Ammon's horn (tissue), 1 donor: Measurements from ENCODE around the gene PGAP2.
"Not testable (repeated sequence)": the region's sequence is repeated elsewhere in the genome, so short reads cannot be mapped to it uniquely, and the experiment has no call there.

Experiments used
- DNase-seq: peaks from one replicate; pipeline ENCODE4 v3.0.0-alpha.2; 2016; ENCODE audit warnings: low spot score

PGAP2 gene

DNA sequence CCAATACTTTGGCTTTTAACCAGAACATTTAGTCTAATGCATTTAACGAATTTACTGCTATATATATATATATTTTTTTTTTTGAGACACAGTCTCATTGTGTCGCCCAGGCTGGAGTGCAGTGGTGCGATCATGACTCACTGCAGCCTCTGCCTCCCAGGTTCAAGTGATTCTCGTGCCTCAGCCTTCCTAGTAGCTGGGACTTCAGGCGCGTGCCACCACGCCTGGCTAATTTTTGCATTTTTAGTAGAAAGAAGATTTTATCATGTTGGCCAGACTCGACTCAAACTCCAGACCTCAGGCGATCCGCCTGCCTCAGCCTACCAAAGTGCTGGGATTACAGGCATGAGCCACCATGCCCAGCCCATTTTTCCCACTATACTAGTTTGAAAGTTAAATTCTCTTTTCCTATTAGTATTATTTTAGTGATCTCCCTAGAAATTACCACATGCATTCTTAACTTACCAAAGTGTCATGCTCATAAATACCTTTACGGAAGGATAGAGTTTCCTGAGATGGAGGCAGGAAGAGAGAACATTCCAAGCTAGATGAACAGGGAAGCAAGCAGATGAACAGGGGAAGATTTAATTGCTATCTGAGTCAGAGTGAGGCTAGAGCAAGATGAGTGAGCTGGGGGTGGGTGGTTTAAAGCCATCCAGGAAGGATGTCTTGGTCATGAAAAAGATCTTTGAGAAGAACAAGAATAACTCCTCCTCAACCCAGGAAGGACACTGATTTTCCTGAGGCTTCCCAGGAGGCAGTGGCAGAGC is 4.4 kb upstream of the PGAP2 start:
- no peak for DNase-seq

DNA sequence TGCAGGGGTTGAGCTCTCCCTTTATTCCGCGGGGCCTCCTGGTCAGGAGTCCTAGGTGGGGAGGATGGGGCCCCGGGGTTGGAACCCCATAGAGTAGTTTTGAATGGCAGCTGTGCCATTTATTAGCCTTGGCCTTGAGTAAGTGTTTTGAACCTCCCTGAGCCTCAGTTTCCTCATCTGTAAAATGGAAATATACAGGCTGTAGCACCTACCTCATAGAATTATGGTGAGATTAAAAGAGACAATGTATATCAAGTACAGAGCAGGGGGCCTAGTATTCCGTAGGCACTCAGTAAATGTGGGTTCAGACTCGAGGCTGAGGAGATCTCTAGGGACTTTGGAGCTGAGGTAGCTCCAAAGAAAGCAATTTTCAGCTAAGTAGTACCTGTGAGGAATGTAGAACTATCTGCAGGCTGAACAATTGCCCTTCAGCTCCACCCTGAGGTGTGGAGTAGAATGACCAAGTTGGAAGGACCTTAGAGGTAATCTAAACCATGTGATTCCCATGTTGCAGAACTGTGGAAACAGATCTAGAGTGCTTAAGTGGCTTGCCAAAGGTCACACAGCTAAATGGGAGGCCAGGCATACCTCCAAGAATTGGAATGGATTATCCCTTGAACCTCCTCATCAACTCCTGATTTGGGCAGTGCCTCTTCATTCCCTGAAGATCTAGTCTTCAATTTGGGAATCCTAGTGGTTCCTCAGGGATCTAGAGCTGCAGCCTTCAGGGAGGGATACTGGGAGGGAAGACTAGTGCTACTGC is 682 bp downstream of the PGAP2 start:
- no peak for DNase-seq

GRCh38 chr11:3809624-3809928 is 1.2 kb downstream of the PGAP2 start:
- DNase-seq, result peak; percentile 47

GRCh38 chr11:3810446-3810845 is 2.1 kb downstream of the PGAP2 start:
- no peak for DNase-seq

GRCh38 chr11:3810951-3811350 is 2.6 kb downstream of the PGAP2 start:
- no peak for DNase-seq

- DNase-seq, result not testable (repeated sequence)
Measured at GRCh38 chr11:3814832-3815231, 6.5 kb downstream of the PGAP2 start.

GRCh38 chr11:3815845-3816244 is 7.5 kb downstream of the PGAP2 start:
- DNase-seq, result no peak

- no peak for DNase-seq
Measured at GRCh38 chr11:3816673-3817072, 8.3 kb downstream of the PGAP2 start.

GRCh38 chr11:3817181-3817800 is 8.9 kb downstream of the PGAP2 start:
- no peak for DNase-seq

- no peak for DNase-seq
Measured at GRCh38 chr11:3820971-3821370, 12.6 kb downstream of the PGAP2 start.

DNA sequence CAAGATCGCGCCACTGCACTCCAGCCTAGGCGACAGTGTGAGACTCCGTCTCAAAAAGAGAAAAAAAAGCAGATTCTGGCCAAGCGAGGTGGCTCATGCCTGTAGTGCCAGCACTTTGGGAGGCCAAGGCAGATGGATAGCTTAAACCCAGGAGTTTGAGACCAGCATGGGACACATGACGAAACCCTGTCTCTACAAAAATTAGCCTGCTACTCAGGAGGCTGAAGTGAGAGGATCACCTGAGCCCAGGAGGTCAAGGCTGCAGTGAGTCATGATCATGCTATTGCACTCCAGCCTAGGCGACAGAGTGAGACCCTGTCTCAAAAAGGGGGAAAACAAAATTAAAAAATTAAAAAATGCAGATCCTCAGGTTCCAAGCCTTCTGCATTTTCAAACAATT is 14.0 kb downstream of the PGAP2 start:
- DNase-seq, result no peak

- DNase-seq, result no peak
Measured at GRCh38 chr11:3823303-3823702, 14.9 kb downstream of the PGAP2 start.

DNA sequence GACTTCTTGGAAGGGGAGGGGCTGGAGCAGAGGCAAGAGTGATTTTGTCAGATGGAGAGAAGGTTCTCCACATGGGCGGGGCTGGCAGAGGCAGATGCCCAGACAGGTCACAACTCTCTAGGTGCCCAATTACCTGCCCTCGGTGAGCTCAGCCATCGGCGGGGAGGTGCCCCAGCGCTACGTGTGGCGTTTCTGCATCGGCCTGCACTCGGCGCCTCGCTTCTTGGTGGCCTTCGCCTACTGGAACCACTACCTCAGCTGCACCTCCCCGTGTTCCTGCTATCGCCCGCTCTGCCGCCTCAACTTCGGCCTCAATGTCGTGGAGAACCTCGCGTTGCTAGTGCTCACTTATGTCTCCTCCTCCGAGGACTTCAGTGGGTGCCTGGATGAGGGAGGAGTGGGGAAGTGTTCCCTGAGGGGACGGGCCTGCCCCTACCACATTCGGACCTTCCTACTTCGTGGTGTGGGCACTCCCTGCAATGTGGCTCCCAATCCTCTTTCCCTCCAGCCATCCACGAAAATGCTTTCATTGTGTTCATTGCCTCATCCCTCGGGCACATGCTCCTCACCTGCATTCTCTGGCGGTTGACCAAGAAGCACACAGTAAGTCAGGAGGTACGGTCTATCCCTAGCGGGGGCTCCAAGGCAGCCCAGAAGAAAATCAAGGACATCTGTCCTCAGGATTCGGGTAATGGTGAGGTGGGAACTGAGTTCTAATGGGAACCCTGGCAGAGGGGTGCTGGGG is 15.6 kb downstream of the PGAP2 start:
- DNase-seq, result no peak

- DNase-seq, result peak; percentile 78
Measured at GRCh38 chr11:3824714-3825472, 16.5 kb downstream of the PGAP2 start.

- DNase-seq, result no peak
Measured at GRCh38 chr11:3825473-3826154, 17.3 kb downstream of the PGAP2 start.

GRCh38 chr11:3826721-3827120 is 18.4 kb downstream of the PGAP2 start:
- peak; percentile 94 for DNase-seq

DNA sequence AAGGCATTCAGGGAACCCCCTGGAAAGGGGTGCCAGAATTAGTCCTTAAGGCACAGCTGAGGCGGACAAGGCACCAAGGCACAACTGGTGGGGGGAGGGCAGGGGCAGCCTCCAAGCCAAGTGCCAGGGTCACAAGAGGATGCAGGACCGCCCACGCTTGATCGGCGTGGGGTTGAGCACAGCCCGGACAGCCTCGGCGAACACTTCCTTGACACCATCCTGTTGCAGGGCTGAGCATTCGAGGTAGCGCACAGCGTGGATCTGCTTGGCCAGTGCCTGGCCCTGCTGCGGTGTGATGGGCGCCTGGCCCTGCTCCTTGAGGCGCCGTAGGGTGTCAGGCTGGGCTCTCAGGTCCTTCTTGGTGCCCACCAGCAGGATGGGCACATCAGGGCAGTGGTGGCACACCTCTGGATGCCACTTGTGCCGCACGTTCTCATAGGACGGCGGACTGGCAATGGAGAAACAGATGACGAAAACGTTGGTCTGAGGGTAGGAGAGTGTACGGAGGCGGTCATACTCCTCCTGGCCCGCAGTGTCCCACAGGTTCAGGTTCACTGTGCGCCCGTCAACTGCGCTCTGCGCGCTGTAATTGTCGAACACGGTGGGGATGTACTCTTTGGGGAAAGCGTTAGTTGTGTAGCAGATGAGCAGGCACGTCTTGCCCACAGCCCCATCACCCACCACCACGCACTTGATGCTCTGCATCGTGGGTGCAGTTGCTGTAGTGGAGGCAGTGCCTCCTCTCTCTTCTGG is 19.2 kb downstream of the PGAP2 start:
- DNase-seq, result peak; percentile 65

- no peak for DNase-seq
Measured at GRCh38 chr11:3830088-3830487, 21.7 kb downstream of the PGAP2 start.

DNA sequence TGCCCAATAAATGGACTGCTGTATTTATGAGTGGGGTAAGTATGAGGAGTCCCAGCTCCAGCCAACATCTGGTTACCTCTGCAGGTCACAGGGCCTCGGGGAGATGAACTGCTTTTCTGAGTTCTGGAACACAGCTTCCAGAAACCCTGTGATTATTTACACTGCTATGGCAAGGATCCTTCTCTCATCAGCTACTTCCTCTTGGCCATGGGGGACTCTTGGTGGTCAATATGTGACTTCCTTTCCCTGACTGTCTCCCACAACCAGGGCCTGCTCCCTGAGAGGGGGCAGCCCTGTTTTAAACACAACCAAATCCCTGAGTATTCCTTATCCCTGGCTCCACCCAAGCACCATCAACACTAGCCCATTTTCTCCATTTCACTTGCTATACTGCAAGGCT is 22.4 kb downstream of the PGAP2 start:
- no peak for DNase-seq
